Retina (tissue), 1 donor: Measurements from ENCODE around the gene CLNK.

Experiments
- DNase-seq: peaks from one replicate; pipeline ENCODE4 v3.0.0-alpha.2; 2016

CLNK gene

GRCh38 chr4:10684631-10685030 lies at the start of gene CLNK:
Gene CLNK (minus strand): TSS chr4:10684768. CDS start chr4:10667869, 16,899 bp downstream.
- no peak for DNase-seq

- DNase-seq, result no peak
These were observed 49.0 kb upstream of the CLNK start for GRCh38 chr4:10733481-10734062.

- no peak for DNase-seq
These were observed 48.4 kb upstream of the CLNK start for GRCh38 chr4:10732914-10733415.

GRCh38 chr4:10732235-10732913 lies 47.8 kb upstream of the CLNK start:
- no peak for DNase-seq

DNA sequence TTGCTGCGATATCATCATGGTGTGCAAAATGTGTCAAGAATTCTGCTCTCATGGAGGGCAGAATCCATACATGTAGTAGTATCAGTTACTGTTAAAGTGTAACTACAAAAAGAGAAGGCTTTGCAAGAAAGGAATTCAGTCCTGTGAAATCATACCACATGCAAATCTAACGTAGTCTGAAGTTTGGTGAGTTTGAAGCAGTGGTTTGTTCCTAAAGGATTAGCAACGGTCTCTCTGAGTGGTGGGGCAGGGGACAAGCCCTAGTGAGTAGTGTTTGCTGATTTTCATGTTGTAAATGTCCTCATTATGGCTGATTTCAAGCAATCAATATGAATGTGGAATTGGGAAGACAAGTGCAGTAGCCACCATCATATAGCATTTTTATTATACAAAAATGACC lies 47.1 kb upstream of the CLNK start:
- DNase-seq, result no peak

- DNase-seq, result no peak
These were observed 46.6 kb upstream of the CLNK start for GRCh38 chr4:10731162-10731561.

DNA sequence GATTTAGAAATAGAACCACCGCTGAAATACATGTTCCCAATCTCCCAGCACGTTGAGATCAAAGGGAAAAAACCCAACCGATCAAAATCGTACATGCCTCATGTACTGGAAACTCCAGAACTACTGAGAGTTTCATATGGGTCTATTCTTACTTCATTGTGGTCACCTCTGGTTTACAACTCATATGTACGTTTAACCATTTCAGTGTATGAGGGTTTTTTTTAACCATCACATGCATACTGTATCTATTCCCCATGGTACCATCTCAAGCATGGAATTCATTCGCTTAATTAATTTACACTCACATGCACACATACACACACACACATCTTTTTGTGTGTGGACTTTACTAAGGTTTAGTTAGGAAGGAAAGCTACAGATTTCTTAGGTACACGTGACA lies 46.0 kb upstream of the CLNK start:
- DNase-seq, result no peak

- DNase-seq, result no peak
These were observed 45.5 kb upstream of the CLNK start for GRCh38 chr4:10730019-10730418.

DNA sequence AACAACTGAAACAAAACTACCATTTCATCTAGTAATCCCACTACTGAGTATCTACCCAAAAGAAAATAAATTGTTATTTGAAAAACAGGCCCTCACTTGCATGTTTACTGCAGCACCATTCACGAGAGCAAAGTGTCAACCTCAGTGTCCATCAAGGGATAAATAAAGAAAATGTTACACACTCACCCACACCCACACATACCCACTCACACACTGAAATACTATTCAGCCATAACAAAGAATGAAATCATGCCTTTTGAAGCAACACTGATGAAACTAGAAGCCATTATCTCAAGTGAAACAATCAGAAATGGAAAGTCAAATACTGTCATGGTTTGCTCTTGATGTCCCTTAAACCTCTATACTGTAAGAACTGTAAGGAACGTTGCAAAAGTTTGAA lies 44.8 kb upstream of the CLNK start:
- DNase-seq, result no peak

GRCh38 chr4:10728016-10728415 lies 43.4 kb upstream of the CLNK start:
- no peak for DNase-seq

DNA sequence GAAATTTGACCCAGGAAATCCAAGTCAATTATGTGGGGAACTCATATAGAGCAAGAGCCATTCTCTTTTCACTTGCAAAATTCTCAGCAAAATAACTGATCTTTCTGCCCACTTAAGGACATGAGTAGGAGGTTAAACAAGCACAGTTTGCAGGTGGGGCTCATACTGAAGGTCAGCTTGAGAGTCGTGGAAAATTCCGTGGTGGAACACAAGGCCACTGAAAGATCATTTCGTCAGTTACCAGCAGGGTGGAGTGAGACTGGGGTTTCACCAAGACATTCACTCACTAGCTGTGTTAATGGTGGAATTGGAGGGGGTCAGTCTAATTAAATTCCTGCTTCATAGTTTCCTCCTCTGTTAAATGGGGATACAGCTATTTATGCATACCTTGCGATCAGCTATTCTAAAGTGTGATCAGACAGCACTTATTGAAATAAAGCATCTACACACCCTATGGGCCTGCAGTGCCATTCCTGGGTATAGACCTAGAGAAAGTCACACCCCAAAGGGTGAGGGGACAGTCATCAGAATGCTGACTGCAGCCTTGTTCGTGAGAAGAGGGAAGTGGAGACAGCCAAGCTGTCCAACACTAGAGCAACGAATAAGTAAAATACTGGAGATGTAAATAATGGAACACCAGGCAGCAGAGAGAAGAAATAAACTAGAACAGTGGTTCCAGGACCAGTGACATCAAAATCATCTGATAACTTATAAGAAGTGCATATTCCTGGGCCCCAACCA lies 42.7 kb upstream of the CLNK start:
- no peak for DNase-seq

GRCh38 chr4:10722957-10723356 lies 38.4 kb upstream of the CLNK start:
- no peak for DNase-seq

DNA sequence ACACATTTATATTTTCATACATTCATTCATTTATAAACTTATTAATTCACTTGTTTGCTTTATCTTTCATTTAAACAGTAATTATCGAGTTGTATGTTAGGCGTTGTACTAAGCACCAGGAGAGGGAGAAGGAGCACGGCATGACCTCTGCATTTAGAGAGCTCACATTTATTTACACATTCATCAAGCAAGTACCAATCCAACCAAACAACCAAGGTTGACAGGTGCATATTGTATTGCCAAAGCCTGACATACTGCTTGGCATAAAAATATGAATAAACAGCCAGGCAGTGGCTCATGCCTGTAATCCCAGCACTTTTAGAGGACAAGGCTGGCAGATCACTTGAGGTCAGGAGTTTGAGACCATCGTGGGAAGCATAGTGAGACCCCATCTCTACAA lies 37.0 kb upstream of the CLNK start:
- DNase-seq, result no peak

DNA sequence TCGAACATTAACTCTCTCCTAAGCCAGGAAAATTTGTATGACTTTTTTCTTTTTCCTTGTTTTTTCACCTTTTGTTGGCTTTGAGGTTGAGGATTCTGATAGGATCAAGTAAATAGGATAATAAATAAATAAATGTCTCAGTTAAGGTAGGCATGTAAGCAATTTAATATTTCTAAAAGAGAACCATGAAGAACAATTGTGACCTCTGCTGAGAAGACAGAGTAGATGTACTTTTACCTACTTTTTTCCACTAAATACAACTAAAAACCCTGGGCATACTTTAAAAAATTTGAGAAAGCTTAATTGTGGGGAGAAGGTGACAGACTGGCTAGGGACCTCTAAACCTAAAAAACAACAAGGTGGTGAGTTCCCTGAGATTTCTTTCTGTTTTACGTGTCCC lies 31.6 kb upstream of the CLNK start:
- no peak for DNase-seq

DNA sequence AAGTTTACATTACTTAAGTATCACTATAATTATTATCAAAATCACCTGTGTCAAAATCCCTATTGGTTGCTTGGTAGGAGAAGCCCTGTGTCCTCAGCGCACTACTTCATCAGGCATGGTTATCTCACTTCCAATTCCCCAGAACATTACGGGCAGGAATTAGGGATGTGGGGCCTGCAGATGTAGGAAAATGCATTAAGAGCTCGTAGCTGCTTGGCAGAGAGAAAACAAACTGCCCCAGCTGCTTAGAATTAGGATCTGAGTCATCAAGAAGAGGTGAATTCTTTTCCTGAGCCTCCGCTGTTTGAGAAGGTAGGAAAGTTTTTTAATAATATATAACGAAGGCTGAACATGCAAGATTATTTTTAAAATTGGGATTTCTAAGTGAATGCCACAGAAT lies 31.1 kb upstream of the CLNK start:
- DNase-seq, result no peak

- DNase-seq, result no peak
These were observed 30.6 kb upstream of the CLNK start for GRCh38 chr4:10715135-10715534.

DNA sequence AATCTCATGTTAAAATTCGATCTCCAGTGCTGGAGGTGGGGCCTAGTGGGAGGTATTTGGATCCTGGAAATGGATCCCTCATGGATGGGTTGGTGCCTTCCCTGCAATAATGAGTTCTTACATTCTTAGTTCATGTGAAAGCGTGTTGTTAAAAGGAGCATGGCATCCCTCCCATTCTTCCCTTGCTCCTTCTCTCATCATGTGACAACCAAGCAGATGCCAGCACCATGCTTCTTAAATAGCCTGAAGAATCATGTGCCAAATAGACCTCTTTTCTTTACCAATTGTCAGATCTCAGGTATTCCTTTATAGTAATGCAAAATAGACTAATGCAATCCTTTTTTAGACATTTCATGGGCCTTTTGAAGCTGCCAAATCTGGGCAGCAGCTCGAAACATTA lies 29.0 kb upstream of the CLNK start:
- DNase-seq, result no peak

- DNase-seq, result no peak
These were observed 21.7 kb upstream of the CLNK start for GRCh38 chr4:10706236-10706635.

- no peak for DNase-seq
These were observed 19.9 kb upstream of the CLNK start for GRCh38 chr4:10704430-10704810.

- no peak for DNase-seq
These were observed 19.3 kb upstream of the CLNK start for GRCh38 chr4:10703766-10704429.

- no peak for DNase-seq
These were observed 18.6 kb upstream of the CLNK start for GRCh38 chr4:10703156-10703555.

DNA sequence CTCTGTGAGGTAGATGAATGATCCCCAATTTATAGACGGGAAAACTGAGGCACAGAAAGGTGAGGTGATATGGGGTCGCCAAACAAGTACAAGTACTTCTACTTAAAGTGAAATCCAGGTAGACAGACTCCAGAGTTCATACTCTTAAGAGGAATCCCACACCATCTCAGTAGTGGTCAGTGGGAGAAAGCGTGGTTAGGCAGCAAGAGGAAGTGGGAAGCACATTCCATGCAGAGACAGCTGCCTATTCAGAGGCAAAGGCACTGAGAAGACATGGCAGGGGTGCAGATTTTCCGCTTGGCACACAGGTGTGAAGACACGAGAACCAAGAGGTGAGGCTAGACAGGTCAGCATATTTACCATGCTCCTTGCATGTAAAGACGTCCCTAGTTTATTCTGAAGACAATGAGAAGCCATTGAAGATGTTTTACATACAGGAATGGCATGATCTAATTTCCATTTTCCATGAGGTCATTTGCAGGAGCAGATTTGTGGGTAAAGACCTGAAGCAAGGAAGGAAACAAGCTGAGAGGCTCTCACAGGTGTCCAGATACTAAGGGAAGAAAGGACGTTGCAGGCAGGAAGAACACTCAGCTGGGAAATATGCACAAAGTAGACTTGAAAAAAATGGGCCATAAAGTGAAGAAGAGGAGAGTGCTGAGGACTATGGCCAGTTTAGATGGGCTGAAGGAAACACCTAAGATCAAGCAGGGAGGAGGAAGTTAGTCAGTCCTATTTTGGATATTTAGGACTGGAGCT lies 17.3 kb upstream of the CLNK start:
- DNase-seq, result no peak

- no peak for DNase-seq
These were observed 16.6 kb upstream of the CLNK start for GRCh38 chr4:10701161-10701560.
